HG03108 (cell line): ENCODE data around the gene IVD.
A peak's percentile ranks its signal among the peaks of the same experiment; 100 is the strongest.

Experiments
- ATAC-seq: cut with Tn5 transposase; IDR thresholded peaks from one replicate; pipeline ENCODE4 v1.9.1; 2021; ENCODE audit warnings: moderate library complexity; ENCODE audit not compliant: unreplicated experiment

Gene IVD

DNA sequence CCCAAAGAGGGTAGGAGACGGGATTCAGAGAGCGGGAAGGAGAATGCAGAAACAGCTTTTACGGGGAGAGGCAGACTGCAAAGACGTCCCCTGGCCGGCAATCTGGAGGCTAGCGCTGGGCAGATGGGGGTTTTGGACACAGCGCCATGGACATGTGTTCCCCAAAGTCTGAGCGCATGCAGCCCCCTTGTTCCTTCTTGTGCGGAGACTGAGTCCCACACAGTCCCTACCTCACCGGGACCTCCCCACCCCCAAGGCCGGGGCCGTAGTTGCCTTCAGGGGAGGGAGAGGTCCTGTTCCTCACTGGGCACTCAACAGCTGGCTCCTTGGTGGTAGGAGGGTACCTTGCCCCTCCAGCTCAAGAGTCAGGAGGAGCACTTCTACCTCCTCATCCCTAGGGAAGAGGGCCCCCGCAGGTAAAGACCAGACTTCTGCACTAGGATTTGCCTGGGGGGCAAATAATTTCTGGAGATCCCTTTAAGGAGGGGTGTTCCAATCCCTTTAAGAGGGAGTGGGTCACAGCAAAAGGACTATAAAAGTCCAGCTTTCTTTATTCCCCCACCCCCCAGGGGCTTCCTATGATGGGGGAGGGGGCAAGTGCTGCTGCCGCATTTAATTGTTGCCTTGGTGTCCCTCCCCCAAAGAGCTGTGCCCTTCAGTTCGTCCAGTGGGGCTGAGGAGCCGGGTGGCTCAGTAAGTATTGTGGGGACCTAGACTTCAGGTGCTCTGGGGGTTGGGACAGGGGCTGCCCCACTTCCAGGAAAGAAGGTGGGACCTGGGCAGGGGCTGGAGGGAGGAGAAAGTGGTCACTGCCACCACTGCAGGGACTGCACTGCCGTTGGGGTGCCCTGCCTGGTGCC lies 31.5 kb downstream of the IVD start:
- ATAC-seq: no peak

DNA sequence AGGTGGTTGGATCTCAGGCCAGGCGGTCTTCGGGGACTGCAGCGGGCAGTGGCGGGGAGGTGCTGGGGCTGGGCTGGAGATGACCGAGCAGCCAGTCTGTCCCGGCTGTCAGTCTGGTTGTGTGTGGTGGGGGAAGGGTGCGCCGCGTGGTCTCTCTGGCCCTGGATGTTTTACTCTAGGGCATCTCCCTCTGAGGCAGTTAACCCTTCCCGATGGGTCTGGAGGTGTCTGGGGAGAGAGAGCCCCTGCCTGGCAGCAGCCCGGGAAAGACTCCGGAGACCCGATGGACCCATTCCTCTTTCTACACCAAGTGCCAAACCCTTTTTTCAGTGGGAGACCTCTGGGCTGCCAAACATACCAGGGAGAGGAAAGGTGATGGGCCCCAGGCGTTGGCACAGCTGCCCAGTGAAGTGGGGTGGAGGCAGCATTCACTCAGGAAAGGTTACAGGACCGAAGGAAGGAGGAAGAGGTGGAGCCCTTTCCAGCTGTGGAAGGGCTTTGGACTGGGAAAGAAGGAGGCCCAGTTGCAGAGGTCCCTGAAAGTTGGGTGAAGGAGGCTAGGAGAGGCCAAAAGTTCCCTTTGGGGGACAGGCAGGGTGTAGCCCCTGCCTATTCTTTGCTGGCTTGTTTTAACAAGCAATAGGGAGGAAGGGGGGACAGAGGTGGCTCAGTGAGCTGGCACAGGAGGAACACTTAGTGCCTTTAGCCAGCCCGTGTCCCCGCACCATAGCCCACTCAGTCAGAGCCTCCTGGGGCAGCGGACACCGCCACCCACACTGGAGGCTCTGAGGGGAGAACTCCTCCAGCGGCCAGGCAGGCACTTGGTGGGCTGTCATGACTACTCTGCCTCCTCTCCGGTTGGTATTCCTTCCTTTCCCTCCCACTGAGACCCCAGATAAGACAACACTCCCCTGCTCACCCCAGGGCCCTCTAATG lies 32.4 kb downstream of the IVD start:
- no peak for ATAC-seq

DNA sequence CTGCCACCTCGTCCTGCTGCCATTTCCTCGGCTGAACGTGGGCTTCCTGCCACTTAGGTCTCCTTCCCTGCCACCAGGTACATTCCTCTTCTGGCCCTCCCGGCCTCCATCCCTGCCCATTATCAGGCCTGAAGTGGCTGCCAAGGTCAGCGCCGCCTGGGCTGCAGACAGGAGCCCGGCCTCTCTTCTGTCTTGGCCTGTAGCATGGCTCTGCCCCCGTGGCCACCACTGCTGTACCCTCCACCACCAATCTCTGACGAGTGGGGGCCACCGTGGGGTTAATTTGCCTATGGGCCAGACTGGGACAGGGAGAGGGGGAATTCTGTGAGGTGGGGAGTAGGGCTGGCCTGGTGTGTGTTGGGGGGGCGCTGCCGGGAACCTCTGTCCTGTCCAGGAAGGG lies 33.1 kb downstream of the IVD start:
- ATAC-seq: no peak

DNA sequence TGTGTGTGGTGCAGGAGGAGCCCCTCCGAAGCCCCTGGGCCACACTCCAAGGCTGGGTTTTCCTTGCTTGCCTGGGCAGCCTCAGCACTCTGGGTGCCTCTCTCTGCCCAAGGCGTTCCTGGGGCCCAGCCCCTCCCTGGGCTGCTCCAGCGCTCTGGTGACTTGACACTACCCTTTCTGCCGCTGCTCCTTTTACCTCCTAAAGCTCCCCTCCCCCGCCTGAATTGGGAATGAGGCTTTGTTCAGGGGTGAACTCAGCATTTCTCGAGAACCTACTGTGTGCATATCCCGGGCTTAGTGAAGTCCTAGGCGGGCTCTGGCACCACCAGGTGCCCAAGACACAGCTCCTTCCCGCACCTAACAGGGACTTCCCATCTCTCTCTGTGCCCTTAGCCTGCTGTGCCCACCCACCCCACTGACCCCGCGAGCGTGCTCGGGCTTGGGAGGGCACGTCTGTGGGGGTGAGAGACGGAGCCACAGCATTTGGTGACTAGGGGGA lies 33.9 kb downstream of the IVD start:
- no peak for ATAC-seq

DNA sequence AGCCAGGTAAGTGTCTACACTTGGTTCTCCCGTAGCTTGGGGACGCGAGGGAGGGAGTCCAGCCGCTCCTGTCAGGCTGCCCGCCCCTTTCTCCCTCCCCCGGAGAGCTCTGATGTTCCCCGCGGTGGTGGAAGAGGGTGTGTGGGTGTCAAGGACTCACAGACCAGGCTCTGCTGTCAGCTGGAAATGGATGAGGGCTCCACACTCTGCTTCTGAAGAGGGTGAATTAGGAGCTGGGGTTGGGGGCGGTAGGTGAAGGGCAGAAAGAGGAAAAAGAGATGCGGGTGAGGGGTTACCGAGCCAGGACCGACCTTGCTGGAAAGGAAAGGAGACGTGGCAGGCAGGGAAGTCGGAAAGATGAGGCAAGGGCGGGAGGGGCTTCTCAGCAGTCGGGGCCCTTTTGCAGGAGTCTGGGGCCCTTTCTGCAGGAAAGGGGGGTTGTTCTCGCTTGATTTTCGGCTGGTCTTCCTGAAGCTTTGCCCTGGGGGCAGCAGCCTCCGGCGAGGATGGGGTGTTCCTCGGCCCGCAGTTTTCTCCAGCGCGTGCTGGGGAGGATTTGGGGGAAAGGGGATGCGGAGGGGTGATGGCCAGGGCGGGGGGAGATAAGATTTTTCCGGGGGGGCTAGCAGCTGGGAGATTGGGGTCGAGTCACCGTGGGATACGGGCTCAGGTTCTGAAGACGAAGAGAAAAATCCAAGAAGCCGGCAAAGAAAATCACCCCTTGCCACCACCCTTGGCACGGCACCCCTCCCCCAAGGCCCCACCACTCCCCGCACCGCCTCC lies 34.6 kb downstream of the IVD start:
- ATAC-seq: no peak

DNA sequence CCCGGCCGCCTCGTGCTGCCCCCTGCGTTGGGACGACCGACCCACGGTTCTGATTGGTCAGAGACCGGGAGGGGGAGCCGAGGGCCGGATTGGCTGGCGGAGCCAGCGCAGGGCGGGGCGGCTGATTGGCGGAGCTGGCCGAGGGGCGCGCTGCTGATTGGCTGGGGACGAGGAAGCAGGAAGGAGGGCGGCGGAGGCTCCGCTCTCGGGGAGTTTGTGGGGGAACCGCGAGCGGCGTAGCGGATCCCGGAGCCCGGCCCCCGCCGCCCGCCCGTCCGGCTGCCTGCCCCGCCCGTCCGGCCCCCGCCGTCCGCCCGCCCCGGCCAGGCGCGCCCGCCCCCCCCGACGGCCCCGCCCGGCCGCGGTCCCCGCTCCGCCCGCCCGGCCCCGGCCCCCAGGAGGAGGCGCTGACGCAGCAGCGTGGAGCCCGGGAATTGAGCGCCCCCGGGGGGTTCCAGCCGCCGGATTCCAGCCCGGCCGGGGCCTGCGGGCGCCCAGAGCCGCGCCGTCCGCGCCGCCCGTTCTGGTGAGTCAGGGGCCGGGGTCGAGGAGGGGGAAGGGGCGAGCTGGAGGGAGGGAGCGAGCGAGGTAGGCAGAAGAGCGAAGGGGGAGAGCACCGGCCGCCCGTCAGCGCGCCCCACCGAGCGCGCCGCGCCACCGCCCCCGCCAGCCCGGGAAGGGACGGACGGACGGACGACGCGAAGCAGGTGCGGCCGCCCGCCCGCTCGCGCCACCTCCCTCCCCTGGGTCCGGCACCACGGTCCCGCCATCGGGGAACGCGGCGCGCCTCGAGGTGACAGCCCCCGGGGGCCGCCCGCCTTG lies 35.4 kb downstream of the IVD start, which contains the start of gene BAHD1:
BAHD1 (plus strand) TSS at position 211 of the 822 bp plus-strand sequence. CDS start 17,512 bp downstream, outside the sequence.
- ATAC-seq: peak; percentile 86

DNA sequence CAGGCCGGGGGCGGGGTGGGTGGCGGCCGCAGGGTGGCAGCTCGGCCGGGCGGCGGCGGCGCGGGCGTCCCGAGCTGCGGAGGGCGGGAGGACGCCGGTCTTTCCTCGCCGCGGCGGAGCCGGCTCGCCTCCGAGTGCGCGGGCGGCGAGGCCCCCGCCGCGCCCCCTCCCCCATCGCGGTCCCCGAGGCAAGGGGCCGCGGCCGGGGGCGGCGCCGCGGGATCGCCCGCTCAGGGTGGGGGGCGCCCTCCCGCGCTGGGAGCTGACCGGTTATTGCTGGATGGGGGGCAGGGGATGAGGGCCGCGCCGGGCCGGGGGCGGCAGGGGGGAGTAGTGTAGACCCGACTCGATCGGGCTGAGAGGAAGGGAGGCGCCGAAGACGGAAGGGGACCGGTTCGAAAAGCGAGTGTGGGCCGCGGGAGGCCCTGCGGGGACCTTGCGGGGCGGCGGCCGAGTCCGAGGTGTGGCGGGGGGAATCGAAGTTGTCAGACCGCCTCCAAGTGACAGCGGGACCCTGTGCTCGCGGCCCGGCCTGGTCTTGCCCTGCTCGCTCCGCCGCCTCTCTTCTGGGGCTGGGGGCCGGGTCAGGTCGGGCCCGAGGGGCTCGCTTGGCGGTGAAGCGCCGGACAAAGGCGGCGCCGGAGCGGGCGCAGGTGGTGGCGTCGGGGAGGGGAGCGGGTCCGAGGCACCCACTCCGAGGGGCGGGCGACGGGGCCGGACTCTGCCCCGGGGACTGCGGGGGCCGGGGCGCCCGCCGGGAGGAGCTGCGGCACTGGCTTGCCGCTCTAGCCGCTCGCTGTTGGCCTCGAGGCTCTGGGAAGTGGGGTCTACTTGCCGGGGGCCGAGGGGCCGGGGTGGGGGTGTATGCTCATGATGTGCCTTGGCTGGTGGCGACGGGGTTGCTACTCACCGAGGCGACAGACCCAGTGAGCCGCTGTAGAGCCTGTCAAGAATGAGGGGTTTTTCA lies 36.3 kb downstream of the IVD start:
- no peak for ATAC-seq

DNA sequence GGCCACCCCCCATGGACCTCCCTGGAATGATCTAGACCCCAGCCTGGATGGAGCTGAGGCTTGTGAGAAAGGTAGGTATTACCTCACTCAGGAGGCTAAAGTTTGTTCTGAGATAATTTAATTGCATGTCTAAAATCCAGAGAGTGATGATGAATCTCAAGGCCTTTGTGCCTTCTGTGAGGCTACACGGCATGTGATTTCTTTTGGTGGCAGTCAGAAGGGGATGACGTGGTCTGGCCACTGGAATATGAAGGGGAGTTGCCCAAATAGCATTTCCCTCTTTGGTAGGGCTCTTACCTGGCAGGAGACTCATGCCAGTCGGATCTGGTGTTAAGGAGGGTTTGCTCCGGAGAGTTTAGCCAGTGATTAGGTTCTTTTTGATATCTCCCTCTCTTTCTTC lies 37.7 kb downstream of the IVD start:
- ATAC-seq: no peak

DNA sequence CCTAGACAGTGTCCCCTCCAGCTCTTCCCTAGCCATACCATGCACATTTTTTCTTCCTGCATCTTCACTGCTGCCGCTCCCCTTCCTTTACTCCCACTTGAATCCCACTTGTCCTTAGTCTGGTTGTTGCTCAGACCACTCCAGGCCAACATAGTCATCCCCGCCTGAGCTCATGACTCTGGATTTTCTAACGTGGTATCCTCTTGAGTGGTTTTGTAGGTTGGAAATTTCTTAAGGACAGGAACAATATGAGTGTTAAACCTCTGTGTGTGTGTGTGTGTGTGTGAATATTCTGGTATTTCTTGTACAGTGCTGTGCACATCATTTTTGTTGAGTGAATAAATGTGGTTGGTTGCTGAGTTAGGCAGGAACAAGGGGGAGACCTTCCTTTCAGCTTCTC lies 38.3 kb downstream of the IVD start:
- no peak for ATAC-seq

DNA sequence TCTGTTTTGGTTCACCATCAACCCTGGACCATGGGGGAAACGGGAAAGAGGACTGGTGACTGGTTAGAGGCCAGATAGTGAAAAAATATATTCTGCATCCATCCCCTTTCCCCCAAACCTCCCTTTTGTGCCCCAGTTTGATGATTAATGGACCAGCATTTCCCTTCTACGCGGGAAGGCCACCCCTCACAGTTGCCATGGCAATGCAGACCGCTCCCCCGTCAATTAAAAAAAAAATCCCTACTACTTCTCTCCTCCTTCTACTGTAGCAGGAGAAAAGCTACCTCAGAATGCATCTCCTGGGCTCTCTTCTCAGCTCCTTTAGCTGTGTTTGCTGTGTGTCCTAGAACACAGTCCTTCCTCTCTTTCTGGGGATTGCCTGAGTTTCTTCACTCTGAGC lies 39.1 kb downstream of the IVD start:
- no peak for ATAC-seq

DNA sequence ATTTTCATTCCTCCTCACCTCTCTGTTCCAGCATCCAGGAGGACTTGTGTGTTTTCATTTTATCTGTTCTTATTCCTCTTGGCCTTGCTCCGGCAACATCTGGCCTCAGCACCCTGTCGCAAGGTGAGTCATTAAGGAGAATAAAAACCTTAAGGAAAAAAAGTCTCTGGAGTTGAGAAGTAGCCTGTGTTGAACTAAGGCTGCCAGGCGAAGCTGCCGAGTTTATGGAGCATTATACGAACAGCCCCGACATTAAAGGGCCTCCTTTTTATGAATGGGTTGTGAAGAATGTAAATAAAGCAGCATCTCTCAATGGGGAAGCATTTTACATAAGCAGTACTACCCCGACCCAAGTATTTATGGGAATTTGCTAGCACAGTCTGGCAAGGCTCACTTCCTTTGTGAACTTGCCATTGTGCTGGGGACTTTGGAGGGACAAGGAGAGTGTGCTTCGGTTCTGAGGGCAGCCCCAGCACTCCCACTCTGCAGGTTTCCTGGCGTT lies 39.9 kb downstream of the IVD start:
- no peak for ATAC-seq

DNA sequence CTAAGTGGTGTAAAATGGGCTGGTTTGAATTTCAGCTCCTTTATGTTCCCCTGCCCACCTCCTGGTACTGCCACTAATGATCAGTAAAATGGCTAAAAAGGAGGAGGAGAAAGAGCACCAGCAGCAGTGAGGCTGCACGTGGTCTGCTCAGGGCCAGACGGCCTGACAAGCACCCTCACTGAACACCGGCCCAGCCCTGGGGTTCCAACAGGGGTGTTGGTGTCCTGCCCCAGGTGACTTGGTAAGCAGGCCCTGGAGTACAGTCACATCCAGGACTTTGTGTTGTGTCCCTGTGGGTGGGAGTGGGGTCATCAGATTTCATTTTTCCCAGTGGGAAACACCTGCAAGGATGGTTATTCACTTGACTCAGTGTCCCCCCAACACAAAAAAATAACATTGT lies 40.5 kb downstream of the IVD start:
- no peak for ATAC-seq

DNA sequence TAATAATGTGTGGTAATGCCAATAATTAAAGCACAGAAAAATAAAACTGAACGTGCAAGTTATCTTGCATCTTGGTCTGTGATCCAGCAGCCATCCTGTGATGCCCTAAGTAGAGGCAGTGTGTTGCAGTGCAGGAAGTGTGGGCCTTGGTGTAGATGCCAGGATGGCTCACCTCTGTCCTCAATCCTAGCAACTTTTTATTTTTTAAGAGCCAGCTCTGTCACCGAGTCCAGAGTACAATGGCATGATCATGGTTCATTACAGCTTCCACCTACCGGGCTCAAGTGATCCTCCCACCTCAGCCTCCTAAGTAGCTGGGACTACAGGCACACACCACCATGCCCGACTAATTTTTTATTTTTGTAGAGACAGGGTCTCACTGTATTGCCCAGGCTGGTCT lies 42.8 kb downstream of the IVD start:
- ATAC-seq: no peak

DNA sequence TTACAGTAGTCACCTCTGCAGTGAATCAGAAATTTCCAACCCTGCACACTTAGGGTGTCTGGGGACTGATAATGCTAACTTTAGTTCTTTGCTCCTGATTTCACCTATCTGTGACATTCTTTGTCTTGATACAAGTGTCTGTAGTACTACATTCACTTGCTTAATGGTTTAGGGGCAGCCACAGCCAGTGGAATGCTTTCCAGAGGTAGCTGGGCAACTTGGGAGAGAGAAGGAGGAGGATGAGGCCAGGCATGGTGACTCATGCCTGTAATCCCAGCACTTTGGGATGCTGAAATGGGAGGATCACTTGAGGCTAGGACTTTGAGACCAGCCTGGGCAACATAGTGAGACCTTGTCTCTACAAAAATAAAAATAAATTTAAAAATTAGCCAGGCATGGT lies 43.7 kb downstream of the IVD start:
- no peak for ATAC-seq

DNA sequence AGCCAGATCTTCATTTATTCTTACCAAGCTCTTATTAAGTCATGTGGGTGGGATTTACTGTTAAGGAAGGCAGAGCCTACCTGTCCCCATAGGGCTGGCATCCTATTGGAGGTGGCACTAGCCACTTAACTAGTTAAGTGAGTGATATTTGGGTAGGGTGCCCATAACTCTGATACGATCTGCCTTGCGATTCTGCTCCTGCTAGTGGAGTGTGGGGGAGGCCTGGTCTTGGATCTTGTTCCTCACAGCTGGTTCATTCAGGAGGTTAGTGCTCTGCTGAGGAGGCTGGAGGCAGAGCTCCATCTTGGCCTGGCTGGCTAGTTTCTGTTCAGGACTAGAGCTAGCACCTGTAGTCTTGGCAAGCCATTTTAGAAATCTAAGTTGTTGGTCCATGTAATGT lies 44.5 kb downstream of the IVD start:
- no peak for ATAC-seq

DNA sequence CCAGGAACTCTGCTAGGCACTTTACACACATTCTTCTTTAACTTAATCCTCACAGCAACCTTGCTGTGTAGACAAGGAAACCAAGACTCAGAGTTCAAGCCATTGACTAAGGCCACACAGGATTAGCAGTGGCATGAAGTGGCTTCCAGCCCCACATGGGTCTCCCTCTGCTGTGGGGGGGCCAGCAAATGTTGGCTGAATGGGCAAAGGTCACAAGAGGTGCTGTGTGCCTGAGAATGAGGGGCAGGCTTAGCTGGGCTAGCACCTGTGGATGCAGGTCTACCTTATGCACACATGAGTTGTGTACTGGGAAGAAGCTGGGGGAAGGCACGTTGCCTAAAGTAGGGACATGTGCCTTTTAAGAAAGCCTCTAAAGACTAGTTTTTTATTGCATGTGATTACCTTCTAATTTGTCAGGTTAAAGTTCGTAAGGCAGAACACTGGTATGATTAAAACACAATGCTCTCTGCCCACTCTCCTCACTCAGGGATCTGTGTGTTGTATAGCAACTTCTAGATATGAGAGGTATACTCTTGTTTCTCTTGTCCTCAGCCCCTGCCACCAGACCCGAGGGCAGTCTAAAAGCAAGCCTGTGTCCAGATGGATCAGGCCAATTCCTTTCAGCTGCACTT lies 46.0 kb downstream of the IVD start:
- ATAC-seq: no peak

DNA sequence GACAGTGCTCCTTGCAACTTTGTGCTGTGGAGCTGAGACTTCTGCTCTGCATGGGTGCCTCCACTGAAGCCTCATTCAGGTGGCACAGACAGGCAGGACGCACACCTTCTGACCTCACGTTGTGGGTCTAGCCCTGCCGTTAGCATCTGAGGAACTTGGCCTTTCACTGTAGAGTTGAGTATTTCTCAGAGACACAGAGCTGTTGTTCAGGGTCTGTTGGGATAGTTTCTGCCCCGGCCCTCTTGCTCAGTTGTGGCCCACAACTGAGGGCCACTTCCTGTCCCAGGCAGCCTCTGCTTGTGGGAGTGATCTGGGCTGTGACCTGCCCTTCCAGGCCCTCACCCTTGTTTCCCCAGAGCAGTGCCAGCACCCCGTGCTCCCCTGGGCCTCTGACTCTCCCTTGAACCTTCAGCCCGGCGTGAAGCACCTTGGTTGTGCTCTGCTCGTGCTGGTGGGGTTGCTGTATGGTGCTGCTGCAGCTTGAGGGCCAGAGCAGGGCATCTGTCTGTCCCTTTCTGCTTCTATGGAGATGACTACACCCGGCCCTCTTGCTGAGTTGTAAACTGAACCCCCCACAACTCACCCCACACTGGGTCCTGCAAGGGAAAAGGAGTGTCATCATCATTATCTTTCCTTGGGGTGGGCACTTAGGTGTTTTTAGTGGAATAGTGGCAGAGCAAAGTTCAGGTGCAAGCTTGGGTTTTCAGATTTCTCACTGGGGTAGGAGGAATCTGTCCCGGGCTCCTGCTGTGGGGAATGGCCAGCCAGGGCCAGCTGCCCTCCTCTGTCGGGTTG lies 46.9 kb downstream of the IVD start:
- ATAC-seq: peak; percentile 64
